ENCODE results near the gene SHMT1. TPM values are rescaled to one million over a fixed set of nuclear protein-coding genes. Genes with fewer than 3 reads are reported as not detected.
"Not testable (repeated sequence)": the region's sequence is repeated elsewhere in the genome, so short reads cannot be mapped to it uniquely, and the experiment has no call there.

Gene SHMT1
- total RNA-seq, 1 donor from 2014 or later: 28.0 TPM

GRCh38 chr17:18314731-18315561 is 48.4 kb downstream of the SHMT1 start, which contains the start of the genes SMCR8 and TOP3A:
TSS of gene SMCR8 (plus strand) at chr17:18315293. CDS start at chr17:18315790, 497 bp downstream.
TSS of gene TOP3A (minus strand) at chr17:18314994. CDS start at chr17:18314778, 216 bp downstream.
- DNase-seq (ENCODE audit: low spot score) (peak; percentile 98), ATAC-seq (peak; percentile 99)
- intact Hi-C loops (cut with DNase I): loop anchor here (10.0 kb wide), 1 partner anchor 50 kb away; the partner anchor contains the start of gene MIEF2

DNA sequence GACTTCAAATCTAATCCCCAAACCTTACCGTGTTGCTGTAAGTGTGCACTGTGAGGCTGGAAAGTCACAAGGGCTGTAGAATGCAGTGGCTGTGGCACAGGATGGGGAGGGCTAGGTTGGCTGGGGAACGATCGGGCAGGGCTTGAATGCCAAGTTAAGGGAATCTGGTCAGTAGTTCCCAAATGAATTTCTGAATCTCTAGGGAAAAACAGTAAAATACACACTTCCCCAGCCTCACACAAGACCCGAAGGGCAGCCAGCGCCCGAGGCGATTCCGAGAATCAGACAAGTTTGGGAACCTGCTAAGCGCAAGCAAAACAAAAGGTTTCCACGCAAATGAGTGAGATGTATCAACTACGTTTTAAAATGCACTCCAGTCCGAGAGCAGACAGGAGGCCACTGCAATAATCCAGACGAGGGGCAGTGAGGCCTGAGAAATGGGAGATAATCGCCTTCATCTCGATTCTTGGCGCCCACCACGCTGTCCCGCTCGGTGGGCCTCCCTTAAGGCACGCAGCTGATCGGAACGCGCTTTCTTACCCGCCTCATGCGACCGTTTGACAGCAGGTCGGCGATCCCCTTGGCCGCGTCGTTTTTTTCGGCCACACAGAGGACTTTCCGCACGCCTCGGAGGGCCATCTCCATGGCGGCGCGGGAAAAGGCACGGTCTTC is 49.2 kb downstream of the SHMT1 start:
- ATAC-seq: no peak
- intact Hi-C loops (cut with DNase I): loop anchor here (10.0 kb wide), 1 partner anchor 49 kb away; the partner anchor contains the start of gene MIEF2
- no peak for DNase-seq (ENCODE audit: low spot score)

- ATAC-seq (no peak), DNase-seq (ENCODE audit: low spot score) (no peak)
- intact Hi-C loops (cut with DNase I): no loop called here
Measured at GRCh38 chr17:18309202-18309601, 54.1 kb downstream of the SHMT1 start.

DNA sequence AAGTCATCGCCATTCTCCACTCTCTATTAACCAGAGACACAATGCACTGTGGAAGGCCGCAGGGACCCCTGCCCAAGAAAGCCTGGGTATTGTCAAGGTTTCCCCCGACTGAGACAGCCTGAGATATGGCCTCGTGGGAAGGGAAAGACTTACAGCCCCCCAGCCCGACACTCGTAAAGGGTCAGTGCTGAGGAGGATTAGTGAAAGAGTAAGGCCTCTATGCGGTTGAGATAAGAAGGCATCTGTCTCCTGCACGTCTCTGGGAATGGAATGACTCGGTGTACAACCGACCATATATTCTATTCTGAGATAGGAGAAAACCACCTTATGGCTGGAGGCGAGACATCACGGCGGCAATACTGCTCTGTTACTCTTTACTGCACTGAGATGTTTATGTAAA is 60.1 kb downstream of the SHMT1 start:
- ATAC-seq: not testable (repeated sequence)

GRCh38 chr17:18300725-18301480 is 62.4 kb downstream of the SHMT1 start:
- intact Hi-C loops (cut with DNase I): no loop called here
- ATAC-seq: no peak

More for the DNA sequence above, 60.1 kb downstream of the SHMT1 start:
- intact Hi-C loops (cut with DNase I); DNase-seq (ENCODE audit: low spot score): not testable (repeated sequence)

GRCh38 chr17:18298061-18298460 is 65.3 kb downstream of the SHMT1 start:
- DNase-seq (ENCODE audit: low spot score); ATAC-seq; intact Hi-C loops (cut with DNase I): not testable (repeated sequence)

More at GRCh38 chr17:18300725-18301480, 62.4 kb downstream of the SHMT1 start:
- no peak for DNase-seq (ENCODE audit: low spot score)

- no peak for DNase-seq (ENCODE audit: low spot score)
- ATAC-seq: no peak
Measured at GRCh38 chr17:18291718-18292540, 71.4 kb downstream of the SHMT1 start.

GRCh38 chr17:18285296-18285695 is 78.1 kb downstream of the SHMT1 start:
- intact Hi-C loops (cut with DNase I): no loop called here
- DNase-seq (ENCODE audit: low spot score): no peak
- no peak for ATAC-seq

More at GRCh38 chr17:18291718-18292540, 71.4 kb downstream of the SHMT1 start:
- intact Hi-C loops (cut with DNase I): no loop called here

GRCh38 chr17:18281788-18282187 is 81.6 kb downstream of the SHMT1 start:
- intact Hi-C loops (cut with DNase I): no loop called here
- DNase-seq (ENCODE audit: low spot score) (no peak), ATAC-seq (no peak)

DNA sequence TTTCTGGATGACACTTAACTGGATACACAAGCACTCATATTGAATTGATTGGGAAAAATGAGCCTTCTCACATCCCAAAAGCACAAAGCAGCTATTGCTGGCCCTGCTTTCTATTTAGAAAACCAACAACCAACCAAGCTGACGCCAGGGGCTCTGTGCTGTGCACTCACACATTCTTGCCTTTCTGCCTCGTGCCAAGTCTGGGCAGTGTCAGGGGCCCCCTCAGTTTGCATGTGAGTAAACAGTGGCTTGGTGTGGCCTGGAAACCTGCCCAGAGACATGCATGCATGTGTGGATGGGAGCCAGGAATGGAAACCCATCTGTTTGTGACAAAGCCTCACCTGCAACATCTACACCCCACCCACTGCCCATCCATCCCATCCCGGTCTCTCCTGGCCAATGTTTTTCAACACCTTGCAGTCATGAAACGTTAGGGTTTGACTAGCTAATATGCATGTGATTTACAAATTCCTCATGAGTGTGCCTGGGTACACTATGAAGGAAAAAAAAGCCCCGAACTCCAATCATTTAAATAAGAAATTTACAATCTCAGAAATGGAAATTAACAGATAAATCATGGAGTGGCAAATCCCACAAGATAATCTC is 82.5 kb downstream of the SHMT1 start:
- intact Hi-C loops (cut with DNase I): no loop called here
- DNase-seq (ENCODE audit: low spot score) (no peak), ATAC-seq (no peak)

GRCh38 chr17:18280249-18280648 is 83.1 kb downstream of the SHMT1 start:
- no peak for ATAC-seq

DNA sequence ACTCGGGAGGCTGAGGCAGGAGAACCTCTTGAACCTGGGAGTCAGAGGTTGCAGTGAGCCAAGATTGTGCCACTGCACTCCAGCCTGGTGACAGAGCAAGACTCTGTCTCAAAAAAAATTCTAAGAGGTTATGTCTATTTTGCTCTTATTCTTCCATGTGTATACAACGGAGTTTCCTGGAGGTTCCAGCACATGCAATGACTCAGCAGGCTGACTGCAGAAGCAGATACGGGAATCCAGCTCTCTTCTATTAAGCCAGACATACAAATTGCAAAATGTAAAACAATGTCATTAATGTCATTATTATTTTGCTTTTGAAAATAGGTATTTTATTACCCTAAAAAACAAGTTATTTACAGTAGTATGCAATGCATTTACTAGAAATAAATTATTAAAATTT is 84.5 kb downstream of the SHMT1 start:
- intact Hi-C loops (cut with DNase I): no loop called here
- DNase-seq (ENCODE audit: low spot score) (no peak), ATAC-seq (no peak)

More at GRCh38 chr17:18280249-18280648, 83.1 kb downstream of the SHMT1 start:
- intact Hi-C loops (cut with DNase I): no loop called here
- no peak for DNase-seq (ENCODE audit: low spot score)

Small RNA genes lying within 50 kb of the gene (microRNA-seq; reads per million reads assigned to microRNA genes)
- gene MIR6778: not detected

Other genes with a start within 250 kb of the SHMT1 start
- 96.3 TPM for gene ALKBH5, start 179.7 kb downstream of the SHMT1 start, total RNA-seq
- gene LLGL1, start 137.9 kb downstream of the SHMT1 start, total RNA-seq: 21.4 TPM
- 244 TPM for gene FLII, start 104.8 kb downstream of the SHMT1 start, total RNA-seq
- 15.5 TPM for gene MIEF2, start 102.9 kb downstream of the SHMT1 start, total RNA-seq
- gene TOP3A, start 48.6 kb downstream of the SHMT1 start, total RNA-seq: 37.0 TPM
- gene SMCR8, start 48.3 kb downstream of the SHMT1 start, total RNA-seq: 13.4 TPM
- gene EVPLL, start 14.2 kb upstream of the SHMT1 start, total RNA-seq: not detected
- gene LGALS9C, start 113.2 kb upstream of the SHMT1 start, total RNA-seq: 0.18 TPM

All from sciatic nerve (tissue), 2 donors.